CD4-positive, alpha-beta T cell (primary cell): ENCODE results near the gene MRPS34. TPM values are rescaled to one million over a fixed set of nuclear protein-coding genes. Genes with fewer than 3 reads are reported as not detected.

Source experiments
- ATAC-seq: fragments of 200-7000 bp; cut with Tn5 transposase; one replicate; pipeline ENCODE4 v1.10.0; 2022; ENCODE audit warnings: mild to moderate bottlenecking; ENCODE audit not compliant: poor library complexity
- CTCF ChIA-PET: fragments of 350-600 bp; sonication (Branson Sonifier 250); formaldehyde crosslinking; loops from one replicate; lab custom pipeline; 2021; ENCODE audit warnings: antibody characterized with exemption, inconsistent platforms; lab: Charles Lee
- POLR2A ChIA-PET: fragments of 350-600 bp; sonication (Branson Sonifier 250); formaldehyde crosslinking; loops from one replicate; lab custom pipeline; 2021; ENCODE audit warnings: antibody characterized with exemption, inconsistent platforms; lab: Charles Lee
- DNase-seq, 14 experiments: peaks; one replicate each; pipeline ENCODE4 v3.0.0-alpha.2; 2013 to 2020; ENCODE audit warnings: mixed read lengths in 2 of 14
- H3K27ac ChIP-seq, 2 donors: one replicate each; pipeline versions ENCODE4 v1.5.1 to v1.7.0; 2013; ENCODE audit warnings: low read length in 2 of 2, low read depth in 1 of 2, mild to moderate bottlenecking in 1 of 2
- H3K27me3 ChIP-seq, 2 experiments: 1 replicate in 1 of 2; 2 replicates in 1 of 2; pipeline versions ENCODE4 v1.6.1 to v1.7.0; 2013; ENCODE audit warnings: low read length in 2 of 2, control low read depth in 1 of 2, mild to moderate bottlenecking in 1 of 2, moderate library complexity in 1 of 2; ENCODE audit not compliant: insufficient read depth in 2 of 2, control insufficient read depth in 1 of 2
- H3K36me3 ChIP-seq: one replicate; pipeline ENCODE4 v1.6.1; 2013; ENCODE audit warnings: low read length, control low read depth; ENCODE audit not compliant: insufficient read depth
- H3K4me1 ChIP-seq: one replicate; pipeline ENCODE4 v1.6.1; 2013; ENCODE audit warnings: low read length, control low read depth; ENCODE audit not compliant: insufficient read depth
- H3K4me3 ChIP-seq: one replicate; pipeline ENCODE4 v1.5.1; 2013; ENCODE audit warnings: mild to moderate bottlenecking, low read length, moderate library complexity
- H3K9me3 ChIP-seq, 2 experiments: 1 replicate in 1 of 2; 2 replicates in 1 of 2; pipeline versions ENCODE4 v1.6.1 to v1.7.0; 2013; ENCODE audit warnings: low read length in 2 of 2, mild to moderate bottlenecking in 2 of 2, control low read depth in 1 of 2, moderate library complexity in 1 of 2; ENCODE audit not compliant: control insufficient read depth in 1 of 2, insufficient read depth in 1 of 2
- H3K27ac Mint-ChIP-seq: one replicate; pipeline ENCODE4 v1.8.0; 2020; ENCODE audit warnings: mixed read lengths
- H3K27me3 Mint-ChIP-seq: one replicate; pipeline ENCODE4 v1.8.0; 2021; ENCODE audit warnings: mixed read lengths
- H3K36me3 Mint-ChIP-seq: one replicate; pipeline ENCODE4 v1.8.0; 2021; ENCODE audit warnings: low read depth, mixed read lengths
- H3K4me1 Mint-ChIP-seq: one replicate; pipeline ENCODE4 v1.8.0; 2021; ENCODE audit warnings: low read depth, mixed read lengths
- H3K4me3 Mint-ChIP-seq: one replicate; pipeline ENCODE4 v1.8.0; 2020; ENCODE audit warnings: mild to moderate bottlenecking, mixed read lengths
- H3K9me3 Mint-ChIP-seq: one replicate; pipeline ENCODE4 v1.8.0; 2020; ENCODE audit warnings: mixed read lengths
- CTCF ChIP-seq: fragments of 200-600 bp; IDR thresholded peaks from one replicate; pipeline ENCODE4 v1.8.0; 2022; ENCODE audit warnings: antibody characterized with exemption, mild to moderate bottlenecking
- intact Hi-C, 2 experiments: fragments of 100-400 bp; cut with DNase I in 1 of 2; cut with micrococcal nuclease in 1 of 2; formaldehyde crosslinking; loops; one replicate each; pipeline versions ENCODE4 v1.15.1 to v1.9.0; 2023 to 2025; cut with DNase I, micrococcal nuclease
- total RNA-seq, 174 experiments: library from RNA in 2 of 174; stranded (reverse) in 2 of 174; gene quantifications; one replicate each; pipeline ENCODE4 v1.2.3 and lab custom pipeline; 2021 to 2026

The MRPS34 gene
- total RNA-seq, 2 experiments from 2014 or later, result 25.5 to 26.9 TPM

DNA sequence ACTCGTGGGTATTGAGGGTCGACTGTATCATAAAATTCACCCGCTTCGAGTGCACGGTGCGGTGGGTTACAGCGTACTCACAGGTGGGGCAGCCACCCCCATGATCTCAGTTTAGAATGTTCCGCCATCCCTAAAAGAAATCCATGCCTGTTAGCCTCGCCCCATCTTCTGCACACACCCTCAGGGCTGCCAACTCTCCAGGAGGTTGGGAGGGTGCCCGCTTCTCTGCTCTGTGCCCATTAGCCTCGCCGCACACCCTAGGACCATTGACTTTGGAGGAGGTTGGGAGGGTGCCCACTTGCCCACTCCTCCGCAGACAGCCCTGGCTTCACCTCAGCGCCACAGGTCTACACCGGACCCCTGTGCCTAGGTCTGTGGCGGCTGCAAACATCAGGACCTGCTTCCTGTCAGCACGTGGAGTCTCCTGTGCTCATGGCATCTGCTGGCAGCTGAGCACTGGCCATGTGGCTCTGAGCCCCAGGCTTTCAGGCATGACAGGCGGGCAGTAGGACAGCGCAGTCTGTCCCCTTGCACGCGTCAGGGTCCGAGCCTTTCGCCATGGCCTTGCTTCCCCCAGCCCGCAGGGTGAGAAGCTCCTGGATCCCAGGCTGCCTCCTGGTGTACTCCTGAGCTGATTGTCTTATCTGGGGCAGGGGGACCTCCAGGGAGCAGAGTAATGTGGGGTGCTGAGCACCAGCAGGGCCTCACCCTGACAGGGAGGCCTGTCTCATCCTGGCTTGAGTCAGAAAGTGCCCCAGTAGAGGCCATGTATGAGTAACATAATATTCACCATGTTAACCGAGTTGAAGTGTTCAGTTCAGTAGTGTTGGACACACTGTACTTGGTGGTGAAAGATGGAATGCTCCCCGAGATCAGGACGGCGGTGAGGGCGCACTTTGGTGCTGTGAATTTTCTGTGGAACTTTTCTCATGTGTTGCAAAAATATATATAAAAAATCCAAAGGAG, 23.5 kb downstream of the MRPS34 start:
- no peak overlapping the region for H3K27ac Mint-ChIP-seq

GRCh38 chr16:1747934-1748333, 25.0 kb downstream of the MRPS34 start:
- no peaks in the 10 kb centered on the region for H3K9me3 ChIP-seq
- Mint-ChIP-seq H3K9me3 (no peaks in the 10 kb centered on the region), H3K4me3 (no peak overlapping the region), H3K27ac (no peak overlapping the region), H3K4me1 (no peaks in the 10 kb centered on the region), H3K27me3 (no peaks in the 10 kb centered on the region), H3K36me3 (peaks cover 57% of the 10 kb centered on the region)
- POLR2A ChIA-PET, result no interaction called here
- no peak for TF ChIP-seq CTCF
- H3K4me1 ChIP-seq, result no peaks in the 10 kb centered on the region
- DNase-seq, result no peak
- H3K36me3 ChIP-seq, result peaks cover 82% of the 10 kb centered on the region
- ATAC-seq, result no peak
- no peak overlapping the region for H3K4me3 ChIP-seq
- no peak overlapping the region for H3K27ac ChIP-seq
- intact Hi-C loops, result no loop called here
- CTCF ChIA-PET, result no interaction called here
- no peaks in the 10 kb centered on the region for H3K27me3 ChIP-seq

More for the DNA sequence above, 23.5 kb downstream of the MRPS34 start:
- peaks cover 71% of the 10 kb centered on the region for H3K36me3 ChIP-seq
- ATAC-seq (no peak), DNase-seq (no peak)
- Mint-ChIP-seq H3K4me1 (no peaks in the 10 kb centered on the region), H3K9me3 (no peaks in the 10 kb centered on the region), H3K4me3 (no peak overlapping the region), H3K36me3 (peaks cover 62% of the 10 kb centered on the region), H3K27me3 (no peaks in the 10 kb centered on the region)
- intact Hi-C loops, result no loop called here
- no peaks in the 10 kb centered on the region for H3K9me3 ChIP-seq
- no peak for TF ChIP-seq CTCF
- no peak overlapping the region for H3K4me3 ChIP-seq
- POLR2A ChIA-PET, result no interaction called here
- no peak overlapping the region for H3K27ac ChIP-seq
- H3K4me1 ChIP-seq, result no peaks in the 10 kb centered on the region
- no peaks in the 10 kb centered on the region for H3K27me3 ChIP-seq
- CTCF ChIA-PET, result no interaction called here

DNA sequence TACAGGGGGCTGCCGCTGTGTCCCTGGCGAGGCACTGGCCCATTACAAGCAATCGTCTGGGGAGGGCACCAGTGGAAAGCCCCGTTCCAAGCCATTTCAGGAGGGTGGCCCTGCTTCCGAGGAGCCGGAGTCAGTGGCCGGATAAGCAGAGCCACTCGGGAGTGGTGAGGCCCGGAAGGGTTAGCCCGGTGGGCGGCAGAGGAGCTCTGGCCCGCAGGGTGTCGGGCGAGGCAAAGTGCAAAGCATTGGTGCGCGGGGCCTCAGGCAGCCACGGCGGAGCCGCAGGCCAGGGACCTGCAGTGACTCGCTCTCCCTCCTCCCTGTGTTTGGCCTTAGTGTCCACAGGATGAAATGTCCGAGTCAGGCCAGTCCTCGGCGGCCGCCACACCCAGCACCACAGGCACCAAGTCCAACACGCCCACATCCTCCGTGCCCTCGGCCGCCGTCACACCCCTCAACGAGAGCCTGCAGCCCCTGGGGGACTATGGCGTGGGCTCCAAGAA, 26.2 kb downstream of the MRPS34 start:
- H3K4me1 Mint-ChIP-seq, result no peaks in the 10 kb centered on the region
- POLR2A ChIA-PET, result no interaction called here
- Histone ChIP-seq H3K27me3 (no peaks in the 10 kb centered on the region), H3K9me3 (no peaks in the 10 kb centered on the region), H3K27ac (no peak overlapping the region), H3K4me1 (peaks cover under 1% of the 10 kb centered on the region), H3K36me3 (peaks cover 72% of the 10 kb centered on the region), H3K4me3 (no peak overlapping the region)
- H3K27ac Mint-ChIP-seq, result no peak overlapping the region
- intact Hi-C loops, result no loop called here
- DNase-seq, result no peak
- CTCF ChIA-PET, result no interaction called here
- no peaks in the 10 kb centered on the region for H3K27me3 Mint-ChIP-seq
- no peak for TF ChIP-seq CTCF
- no peak for ATAC-seq
- no peaks in the 10 kb centered on the region for H3K9me3 Mint-ChIP-seq
- H3K4me3 Mint-ChIP-seq, result no peak overlapping the region
- H3K36me3 Mint-ChIP-seq, result peaks cover 52% of the 10 kb centered on the region
